SKM-1 treated with dmso at 0.1 percent for 144 hours (cell line): Measurements from ENCODE around the gene SLC15A1.

ENCODE experiments used
- DNase-seq: peaks from one replicate; lab custom pipeline; 2025; ENCODE audit not compliant: unreplicated experiment; lab: John Stamatoyannopoulos, UW

SLC15A1 gene

GRCh38 chr13:98781470-98781869 is 29.0 kb upstream of the SLC15A1 start:
- DNase-seq = no peak

- no peak for DNase-seq
Measured at GRCh38 chr13:98781045-98781444, 28.6 kb upstream of the SLC15A1 start.

- no peak for DNase-seq
Measured at GRCh38 chr13:98780451-98780850, 28.0 kb upstream of the SLC15A1 start.

- no peak for DNase-seq
Measured at GRCh38 chr13:98779695-98780094, 27.2 kb upstream of the SLC15A1 start.

GRCh38 chr13:98778749-98779148 is 26.3 kb upstream of the SLC15A1 start:
- no peak for DNase-seq

- no peak for DNase-seq
Measured at GRCh38 chr13:98776644-98777043, 24.2 kb upstream of the SLC15A1 start.

- no peak for DNase-seq
Measured at GRCh38 chr13:98775844-98776598, 23.5 kb upstream of the SLC15A1 start.

GRCh38 chr13:98775386-98775785 is 22.9 kb upstream of the SLC15A1 start:
- no peak for DNase-seq

GRCh38 chr13:98774776-98775175 is 22.3 kb upstream of the SLC15A1 start:
- DNase-seq = no peak

- DNase-seq = no peak
Measured at GRCh38 chr13:98773921-98774320, 21.4 kb upstream of the SLC15A1 start.

GRCh38 chr13:98772794-98773452 is 20.5 kb upstream of the SLC15A1 start:
- DNase-seq = no peak

- DNase-seq = no peak
Measured at GRCh38 chr13:98771838-98772611, 19.6 kb upstream of the SLC15A1 start.

- DNase-seq = no peak
Measured at GRCh38 chr13:98769736-98770135, 17.3 kb upstream of the SLC15A1 start.

- DNase-seq = no peak
Measured at GRCh38 chr13:98768522-98768921, 16.1 kb upstream of the SLC15A1 start.

- no peak for DNase-seq
Measured at GRCh38 chr13:98766697-98767096, 14.2 kb upstream of the SLC15A1 start.

GRCh38 chr13:98765996-98766519 is 13.6 kb upstream of the SLC15A1 start:
- DNase-seq = no peak

- DNase-seq = no peak
Measured at GRCh38 chr13:98761986-98762616, 9.6 kb upstream of the SLC15A1 start.

- DNase-seq = no peak
Measured at GRCh38 chr13:98761126-98761985, 8.9 kb upstream of the SLC15A1 start.

GRCh38 chr13:98755729-98756128 is 3.3 kb upstream of the SLC15A1 start:
- DNase-seq = no peak

- no peak for DNase-seq
Measured at GRCh38 chr13:98755116-98755515, 2.6 kb upstream of the SLC15A1 start.
